Uterus (tissue), 4 donors: ENCODE measurements around the gene AFAP1L1. TPM values are rescaled to one million over a fixed set of nuclear protein-coding genes. Genes with fewer than 3 reads are reported as not detected.

Source experiments
- DNase-seq, 2 donors: peaks; one replicate each; pipeline ENCODE4 v3.0.0-alpha.2; 2019 to 2020
- H3K27ac ChIP-seq, 2 donors: fragments of 200-600 bp; sonication (generic); 1 replicate in 1 of 2; 2 replicates in 1 of 2; pipeline ENCODE4 v1.5.1; 2016 to 2018
- H3K27me3 ChIP-seq, 2 donors: fragments of 200-600 bp; sonication (generic); one replicate each; pipeline ENCODE4 v1.5.1; 2018 to 2019; ENCODE audit warnings: control low read depth in 1 of 2
- H3K36me3 ChIP-seq, 2 donors: fragments of 200-600 bp; sonication (generic); one replicate each; pipeline ENCODE4 v1.5.1; 2019; ENCODE audit warnings: control low read depth in 1 of 2
- H3K4me1 ChIP-seq, 2 donors: fragments of 200-600 bp; sonication (generic); one replicate each; pipeline ENCODE4 v1.5.1; 2018 to 2019; ENCODE audit warnings: control low read depth in 1 of 2
- H3K4me3 ChIP-seq, 2 donors: fragments of 200-600 bp; sonication (generic); 1 replicate in 1 of 2; 2 replicates in 1 of 2; pipeline ENCODE4 v1.5.1; 2018 to 2019; ENCODE audit warnings: mild to moderate bottlenecking in 1 of 2
- H3K9me3 ChIP-seq, 2 donors: fragments of 200-600 bp; sonication (generic); one replicate each; pipeline ENCODE4 v1.5.1; 2019; ENCODE audit warnings: control low read depth in 1 of 2
- CTCF ChIP-seq, 4 experiments: fragments of 200-600 bp in 2 of 4; fragments of 450-650 bp in 2 of 4; sonication (generic) in 2 of 4; IDR thresholded peaks; one replicate each; pipeline ENCODE4 v1.5.1; 2016 to 2019; ENCODE audit warnings: antibody characterized with exemption in 4 of 4, mild to moderate bottlenecking in 2 of 4, moderate library complexity in 1 of 4
- POLR2A ChIP-seq, 2 donors: fragments of 450-650 bp; IDR thresholded peaks; one replicate each; pipeline ENCODE4 v1.6.1; 2016; ENCODE audit warnings: antibody characterized with exemption in 2 of 2, mild to moderate bottlenecking in 1 of 2, moderate library complexity in 1 of 2
- intact Hi-C: fragments of 100-400 bp; cut with DNase I; formaldehyde crosslinking; loops from one replicate; pipeline ENCODE4 v1.15.1; 2023; ENCODE audit warnings: low total_unique reads
- total RNA-seq, 4 donors: library from RNA; depleted of rRNA in 3 of 4; stranded (reverse); fragments of >200 nt in 3 of 4; gene quantifications; one replicate each; pipeline versions ENCODE4 v1.1.0 to v1.2.4, GENCODE V29; 2014 to 2023
- donor health status: DM: yes; HTN: yes; CAD: no.

AFAP1L1 gene
- total RNA-seq, 4 donors from 2014 or later: 5.3 to 26.9 (median 24.6) TPM

GRCh38 chr5:149317281-149318048 lies 45.8 kb downstream of the AFAP1L1 start:
- peak in 1 of 2 donors; percentile 29 for DNase-seq
- H3K4me1 ChIP-seq: no peaks in the 10 kb centered on the region
- no peaks in the 10 kb centered on the region for H3K9me3 ChIP-seq
- no peak for TF ChIP-seq POLR2A (IDR thresholded peaks at IDR 0.05)
- TF ChIP-seq CTCF (IDR thresholded peaks at IDR 0.05): peak; percentile 60 to 88 (median 74)
- H3K36me3 ChIP-seq: no peaks in the 10 kb centered on the region
- no peak overlapping the region for H3K4me3 ChIP-seq
- H3K27me3 ChIP-seq: no peaks in the 10 kb centered on the region
- intact Hi-C loops: no loop called here
- H3K27ac ChIP-seq: no peak overlapping the region

GRCh38 chr5:149319174-149319573 lies 47.5 kb downstream of the AFAP1L1 start:
- Histone ChIP-seq H3K27ac (peak overlapping the region in 1 of 2 donors; percentile 82), H3K36me3 (no peaks in the 10 kb centered on the region)
- intact Hi-C loops: no loop called here

GRCh38 chr5:149320791-149321330 lies 49.2 kb downstream of the AFAP1L1 start:
- Histone ChIP-seq H3K27ac (peak overlapping the region; percentile 77 to 82), H3K27me3 (no peaks in the 10 kb centered on the region), H3K4me3 (no peak overlapping the region), H3K9me3 (no peaks in the 10 kb centered on the region), H3K36me3 (no peaks in the 10 kb centered on the region), H3K4me1 (no peaks in the 10 kb centered on the region)
- peak; percentile 83 to 90 for DNase-seq
- TF ChIP-seq CTCF (IDR thresholded peaks at IDR 0.05): no peak
- TF ChIP-seq POLR2A (IDR thresholded peaks at IDR 0.05): no peak
- intact Hi-C loops: no loop called here

More at GRCh38 chr5:149319174-149319573, 47.5 kb downstream of the AFAP1L1 start:
- no peaks in the 10 kb centered on the region for H3K27me3 ChIP-seq
- no peak for TF ChIP-seq POLR2A (IDR thresholded peaks at IDR 0.05)
- TF ChIP-seq CTCF (IDR thresholded peaks at IDR 0.05): no peak
- no peaks in the 10 kb centered on the region for H3K9me3 ChIP-seq
- no peak overlapping the region for H3K4me3 ChIP-seq
- H3K4me1 ChIP-seq: no peaks in the 10 kb centered on the region
- DNase-seq: no peak

- intact Hi-C loops: no loop called here
- Histone ChIP-seq H3K27me3 (no peaks in the 10 kb centered on the region), H3K4me1 (no peaks in the 10 kb centered on the region), H3K27ac (peak overlapping the region; percentile 41 to 77), H3K4me3 (no peak overlapping the region), H3K36me3 (no peaks in the 10 kb centered on the region), H3K9me3 (no peaks in the 10 kb centered on the region)
- DNase-seq: no peak
- no peak for TF ChIP-seq POLR2A (IDR thresholded peaks at IDR 0.05)
- no peak for TF ChIP-seq CTCF (IDR thresholded peaks at IDR 0.05)
Observed at GRCh38 chr5:149322518-149322917, 50.9 kb downstream of the AFAP1L1 start.

GRCh38 chr5:149323210-149323609 lies 51.6 kb downstream of the AFAP1L1 start:
- intact Hi-C loops: no loop called here
- Histone ChIP-seq H3K4me1 (no peaks in the 10 kb centered on the region), H3K36me3 (no peaks in the 10 kb centered on the region), H3K27me3 (no peaks in the 10 kb centered on the region), H3K9me3 (no peaks in the 10 kb centered on the region), H3K4me3 (no peak overlapping the region), H3K27ac (peak overlapping the region; percentile 41 to 77)
- TF ChIP-seq CTCF (IDR thresholded peaks at IDR 0.05) (no peak), POLR2A (IDR thresholded peaks at IDR 0.05) (no peak)
- DNase-seq: no peak
